ENCODE measurements around the gene MCL1.

MCL1 gene

DNA sequence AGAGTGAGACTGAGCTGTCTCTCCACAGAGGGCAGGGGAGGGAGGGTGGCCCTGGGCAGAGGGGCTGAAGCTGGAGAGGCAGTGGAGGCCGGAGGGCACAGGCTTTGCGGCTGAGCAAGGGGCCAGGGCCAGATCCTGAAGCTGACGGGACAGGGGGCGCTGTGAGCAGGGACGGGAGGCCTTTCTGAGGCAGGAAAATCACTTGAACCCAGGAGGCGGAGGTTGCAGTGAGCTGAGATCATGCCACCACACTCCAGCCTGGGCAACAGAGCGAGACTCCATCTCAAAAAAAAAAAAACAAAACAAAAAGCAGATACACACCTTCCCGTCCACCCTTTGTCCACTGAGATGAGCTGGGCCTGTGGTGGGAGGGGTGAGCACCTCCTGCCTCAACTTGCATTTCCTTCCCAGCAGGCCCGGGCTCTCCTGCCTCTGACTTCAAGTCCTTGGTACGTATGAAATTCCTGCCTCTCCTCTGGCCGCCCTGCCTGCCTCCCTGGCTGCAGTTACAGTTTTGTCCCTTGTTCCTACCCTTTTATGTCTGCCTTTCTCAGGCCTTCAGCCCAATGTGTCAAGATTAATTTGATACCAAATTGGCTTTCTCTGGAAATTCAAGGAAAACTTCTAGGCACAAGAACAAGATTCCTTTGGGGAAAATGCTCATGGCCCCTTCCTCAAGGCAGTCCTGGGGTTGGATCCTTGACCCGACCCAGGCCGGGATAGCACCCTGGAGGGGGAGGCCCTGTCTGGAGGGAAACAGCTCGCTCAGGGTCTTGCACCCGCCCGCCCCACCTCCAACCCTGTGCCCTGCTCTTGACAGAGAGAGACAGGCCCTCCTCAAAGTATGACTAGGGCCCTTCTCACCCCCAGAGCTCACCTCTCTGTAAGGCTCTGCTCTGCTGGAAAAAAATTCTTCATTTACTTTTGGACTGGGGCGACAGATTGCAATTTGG is 41.4 kb downstream of the MCL1 start:
- H3K4me3 ChIP-seq (ENCODE audit: low read depth, low read length) = no peak overlapping the region
- no peak for DNase-seq (ENCODE audit: low read depth)
- TF ChIP-seq, protein P1, sequence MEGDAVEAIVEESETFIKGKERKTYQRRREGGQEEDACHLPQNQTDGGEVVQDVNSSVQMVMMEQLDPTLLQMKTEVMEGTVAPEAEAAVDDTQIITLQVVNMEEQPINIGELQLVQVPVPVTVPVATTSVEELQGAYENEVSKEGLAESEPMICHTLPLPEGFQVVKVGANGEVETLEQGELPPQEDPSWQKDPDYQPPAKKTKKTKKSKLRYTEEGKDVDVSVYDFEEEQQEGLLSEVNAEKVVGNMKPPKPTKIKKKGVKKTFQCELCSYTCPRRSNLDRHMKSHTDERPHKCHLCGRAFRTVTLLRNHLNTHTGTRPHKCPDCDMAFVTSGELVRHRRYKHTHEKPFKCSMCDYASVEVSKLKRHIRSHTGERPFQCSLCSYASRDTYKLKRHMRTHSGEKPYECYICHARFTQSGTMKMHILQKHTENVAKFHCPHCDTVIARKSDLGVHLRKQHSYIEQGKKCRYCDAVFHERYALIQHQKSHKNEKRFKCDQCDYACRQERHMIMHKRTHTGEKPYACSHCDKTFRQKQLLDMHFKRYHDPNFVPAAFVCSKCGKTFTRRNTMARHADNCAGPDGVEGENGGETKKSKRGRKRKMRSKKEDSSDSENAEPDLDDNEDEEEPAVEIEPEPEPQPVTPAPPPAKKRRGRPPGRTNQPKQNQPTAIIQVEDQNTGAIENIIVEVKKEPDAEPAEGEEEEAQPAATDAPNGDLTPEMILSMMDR (IDR thresholded peaks at IDR 0.05; ENCODE audit: control insufficient read depth, extremely low read depth, insufficient read depth) = no peak

DNA sequence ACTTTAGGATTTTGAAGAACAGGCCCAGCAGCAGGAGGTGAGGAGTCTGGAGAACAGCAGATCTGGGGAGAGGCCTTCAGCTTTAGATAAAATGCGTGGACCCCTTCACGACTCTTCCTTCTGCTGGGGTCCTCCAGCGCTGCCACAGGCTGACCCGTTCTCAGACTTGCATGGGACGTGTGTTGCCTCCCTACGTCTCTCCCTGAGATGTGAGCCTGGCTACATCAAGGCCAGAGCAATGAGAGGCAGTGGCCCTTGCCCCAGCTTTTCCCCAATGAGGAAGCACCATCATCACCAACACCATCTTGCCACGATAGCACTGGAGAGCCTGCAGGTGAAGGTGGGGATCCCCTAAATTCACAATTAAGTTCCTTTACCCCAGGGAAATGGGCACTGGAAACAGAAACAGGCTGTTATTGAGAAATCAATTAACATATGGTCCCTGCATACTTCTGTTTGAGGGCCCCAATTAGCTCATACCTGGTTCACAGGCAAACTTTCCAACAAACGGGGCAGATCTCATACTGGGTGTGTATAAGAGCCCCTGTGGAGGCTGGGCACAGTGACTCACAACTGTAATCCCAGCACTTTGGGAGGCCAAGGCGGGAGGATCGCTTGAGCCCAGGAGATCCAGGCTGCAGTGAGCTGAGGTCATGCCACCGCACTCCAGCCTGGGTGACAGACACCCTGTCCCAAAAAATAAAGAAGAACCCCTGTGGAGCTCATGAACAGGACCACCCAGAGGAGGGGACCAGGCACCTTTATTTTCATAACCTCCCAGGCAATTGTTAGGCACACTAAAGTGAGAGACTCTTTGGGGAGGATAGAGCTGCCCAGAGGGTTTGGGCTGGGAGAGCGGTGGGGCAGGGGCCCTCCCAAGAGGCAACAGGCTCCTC is 42.3 kb downstream of the MCL1 start:
- DNase-seq (ENCODE audit: low read depth) = no peak
- TF ChIP-seq, protein P1 (IDR thresholded peaks at IDR 0.05; ENCODE audit: control insufficient read depth, extremely low read depth, insufficient read depth) = no peak
- H3K4me3 ChIP-seq (ENCODE audit: low read depth, low read length) = no peak overlapping the region

DNA sequence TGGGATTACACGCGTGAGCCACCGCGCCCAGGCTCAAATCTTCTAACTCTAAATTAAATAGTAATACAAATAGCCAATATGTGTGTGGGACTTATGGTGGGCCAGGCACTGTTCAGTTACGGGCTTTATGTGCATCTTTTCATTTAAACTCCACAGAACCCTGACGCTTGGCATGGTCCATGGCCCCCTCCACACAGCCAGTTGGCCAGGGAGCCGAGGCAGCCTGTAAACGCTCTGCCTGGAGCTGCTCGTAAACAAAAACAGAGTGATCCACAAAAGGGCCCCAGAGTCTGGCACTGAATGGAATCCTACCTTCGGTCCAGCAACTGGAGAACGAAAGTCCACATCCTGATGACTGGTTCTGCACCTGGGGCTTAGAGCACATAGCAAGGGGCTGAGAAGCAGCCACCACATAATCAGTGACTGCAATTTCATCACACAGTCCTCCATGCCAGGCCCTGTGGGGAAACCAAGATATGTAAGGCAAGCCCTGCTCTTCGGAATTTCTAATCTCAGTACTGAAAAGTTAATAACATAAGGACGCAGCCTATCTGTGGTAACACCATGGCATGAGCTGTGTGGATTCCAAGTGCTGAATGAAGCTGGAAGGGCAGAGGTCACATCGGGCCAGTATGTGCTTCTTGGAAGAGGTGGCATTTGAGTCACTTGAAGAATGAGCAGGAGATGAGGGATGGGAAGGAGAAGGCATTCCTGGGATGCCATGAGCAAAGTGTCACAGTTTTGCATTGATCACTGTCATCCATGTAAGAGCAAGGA is 43.7 kb downstream of the MCL1 start:
- TF ChIP-seq, protein P1 (IDR thresholded peaks at IDR 0.05; ENCODE audit: control insufficient read depth, extremely low read depth, insufficient read depth) = no peak
- no peak for DNase-seq (ENCODE audit: low read depth)
- H3K4me3 ChIP-seq (ENCODE audit: low read depth, low read length) = no peak overlapping the region

- TF ChIP-seq, protein P1 (IDR thresholded peaks at IDR 0.05; ENCODE audit: control insufficient read depth, extremely low read depth, insufficient read depth) = no peak
- H3K4me3 ChIP-seq (ENCODE audit: low read depth, low read length) = no peak overlapping the region
- no peak for DNase-seq (ENCODE audit: low read depth)
Measured at GRCh38 chr1:150534002-150534401, 45.4 kb downstream of the MCL1 start.

DNA sequence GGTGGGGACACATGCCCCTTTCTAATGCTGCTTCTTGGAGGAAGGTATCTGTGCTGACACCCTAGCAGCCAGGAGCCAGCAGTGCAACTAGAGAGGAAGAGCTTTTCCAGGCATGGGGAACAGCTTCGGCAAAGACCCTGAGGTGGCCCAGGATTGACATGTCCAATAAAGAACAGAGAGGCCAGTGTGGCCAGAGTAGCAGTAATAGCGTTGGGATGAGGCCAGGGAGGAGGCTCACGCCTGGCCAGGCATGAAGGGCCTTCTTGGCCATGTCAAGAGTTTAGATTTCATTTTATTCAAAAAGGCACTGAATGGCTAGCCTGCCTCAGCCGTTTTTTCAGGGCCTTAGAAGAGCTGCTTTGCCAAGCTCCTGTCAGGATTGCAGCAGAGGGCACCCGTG is 46.5 kb downstream of the MCL1 start:
- H3K4me3 ChIP-seq (ENCODE audit: low read depth, low read length) = no peak overlapping the region
- DNase-seq (ENCODE audit: low read depth) = no peak
- TF ChIP-seq, protein P1 (IDR thresholded peaks at IDR 0.05; ENCODE audit: control insufficient read depth, extremely low read depth, insufficient read depth) = no peak

- H3K4me3 ChIP-seq (ENCODE audit: low read depth, low read length) = no peak overlapping the region
- TF ChIP-seq, protein P1 (IDR thresholded peaks at IDR 0.05; ENCODE audit: control insufficient read depth, extremely low read depth, insufficient read depth) = no peak
- DNase-seq (ENCODE audit: low read depth) = no peak
Measured at GRCh38 chr1:150530491-150531159, 48.8 kb downstream of the MCL1 start.
